GM12892 (cell line): Measurements from ENCODE around the gene SSH3.

Source experiments
- DNase-seq: peaks from one replicate; pipeline ENCODE4 v3.0.0; 2011; ENCODE audit not compliant: insufficient read length
- FAIRE-seq: peaks from 2 replicates; lab custom pipeline; 2011; peaks lifted over from hg19 to GRCh38; lab: Jason Lieb, UNC
- POLR2A ChIP-seq: IDR thresholded peaks from 2 replicates; pipeline ENCODE4 v1.6.1; 2011; ENCODE audit warnings: low read depth, low read length, control low read depth
- POLR2AphosphoS5 ChIP-seq: IDR thresholded peaks from 2 replicates; pipeline ENCODE4 v1.6.1; 2011; ENCODE audit warnings: low read depth, low read length, control low read depth
- TAF1 ChIP-seq: IDR thresholded peaks from 2 replicates; pipeline ENCODE4 v1.6.1; 2011; ENCODE audit warnings: low read depth, mild to moderate bottlenecking, control low read depth, low read length, borderline replicate concordance

SSH3 gene

GRCh38 chr11:67355023-67355793 is 51.9 kb downstream of the SSH3 start:
- DNase-seq (no peak), FAIRE-seq (no peak)
- TF ChIP-seq POLR2AphosphoS5 (no peak), TAF1 (no peak), POLR2A (no peak)

DNA sequence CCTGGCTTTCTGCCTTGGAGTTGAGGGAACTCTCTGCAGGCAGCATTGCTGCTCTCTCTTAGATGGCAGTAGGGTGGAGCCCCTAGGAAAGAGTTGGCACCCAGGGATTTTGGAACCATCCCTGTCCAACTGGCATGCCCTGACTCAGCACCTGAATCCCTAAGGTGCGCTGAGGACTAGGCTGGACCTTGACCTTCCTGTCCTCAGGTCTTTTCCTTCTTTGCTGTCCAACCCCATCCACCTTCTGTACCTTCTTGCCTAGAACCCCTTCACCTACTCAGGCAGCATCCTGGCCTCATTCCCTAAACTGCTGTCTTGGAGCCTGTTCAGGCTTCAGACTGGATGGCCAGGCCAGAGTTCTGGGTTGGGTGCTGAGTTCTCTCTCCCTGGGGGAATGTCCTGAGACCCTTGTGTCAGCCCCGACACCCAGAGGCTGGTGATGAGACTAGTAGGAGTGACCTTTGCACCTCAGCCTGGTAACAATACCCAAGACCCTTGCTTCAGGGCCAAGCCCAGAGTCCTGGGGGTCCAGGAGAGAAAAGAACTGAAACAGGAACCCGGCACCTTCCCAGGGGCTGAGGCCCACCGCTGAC is 52.6 kb downstream of the SSH3 start:
- TF ChIP-seq POLR2A = no peak
- TF ChIP-seq POLR2AphosphoS5 = no peak
- TF ChIP-seq TAF1 = no peak
- FAIRE-seq (no peak), DNase-seq (no peak)

DNA sequence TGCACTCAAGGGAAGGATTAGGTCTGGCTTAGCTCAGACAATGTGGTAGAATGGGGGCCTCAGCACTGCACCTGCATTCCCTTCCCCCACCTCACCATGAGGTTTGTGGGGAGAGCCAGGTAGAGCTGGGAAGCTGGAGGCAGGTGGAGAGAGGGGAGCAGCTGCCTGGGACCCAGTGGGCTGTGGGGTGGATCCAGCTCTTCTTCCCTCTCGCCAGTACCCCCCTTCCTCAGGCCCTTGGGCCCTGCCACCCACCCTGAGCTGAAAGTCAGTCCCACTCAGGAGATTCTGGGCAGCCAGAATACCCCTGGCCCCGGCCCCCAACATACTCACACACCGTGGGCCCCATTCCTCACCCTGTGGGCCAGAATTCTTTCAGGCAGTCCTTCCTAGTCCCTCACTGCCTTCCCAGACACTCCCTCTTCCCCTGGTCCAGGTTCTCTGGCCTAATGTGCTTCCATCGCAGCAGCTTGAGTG is 53.1 kb downstream of the SSH3 start:
- no peak for DNase-seq
- FAIRE-seq = no peak
- TF ChIP-seq TAF1 (no peak), POLR2A (no peak), POLR2AphosphoS5 (no peak)

GRCh38 chr11:67356864-67357561 is 53.7 kb downstream of the SSH3 start:
- TF ChIP-seq TAF1 (no peak), POLR2AphosphoS5 (no peak), POLR2A (no peak)
- DNase-seq (peak; percentile 71), FAIRE-seq (peak; percentile 87)

- FAIRE-seq = no peak
- DNase-seq = no peak
- TF ChIP-seq TAF1 (no peak), POLR2A (no peak), POLR2AphosphoS5 (no peak)
Observed at GRCh38 chr11:67357831-67358670, 54.7 kb downstream of the SSH3 start.
